K562 (cell line): Measurements from ENCODE around the gene IP6K1. TPM values are rescaled to one million over a fixed set of nuclear protein-coding genes. Genes with fewer than 3 reads are reported as not detected.
"Not testable (repeated sequence)": the region's sequence is repeated elsewhere in the genome, so short reads cannot be mapped to it uniquely, and the experiment has no call there.

ENCODE experiments used
- ATAC-seq: fragments of 200-7000 bp; cut with Tn5 transposase; 3 replicates; pipeline ENCODE4 v1.9.1; 2020; ENCODE audit warnings: moderate library complexity
- BruUV-seq: library from RNA; stranded (reverse); fragments of 400-500 nt; replicated peaks from 2 replicates; lab custom pipeline; 2021; lab: Mats Ljungman, UMichigan
- CTCF ChIA-PET: fragments of 300-600 bp; formaldehyde crosslinking; extraction: SDS; loops from one replicate; lab custom pipeline; 2021; ENCODE audit warnings: low intra/inter-chr PET ratio; lab: Yijun Ruan, JAX
- POLR2A ChIA-PET: fragments of 300-600, 350-650 bp; sonication (Branson Sonifier 250); formaldehyde crosslinking; extraction: SDS; loops from one replicate; lab custom pipeline; 2021; ENCODE audit warnings: antibody characterized with exemption, inconsistent platforms; lab: Yijun Ruan, JAX
- DNase-seq, 4 experiments: peaks; one replicate each; pipeline versions ENCODE4 v3.0.0 to v3.0.0-alpha.2; 2011 to 2018; ENCODE audit warnings: low spot score in 3 of 4, mixed read lengths in 3 of 4; ENCODE audit errors: extremely low read depth in 1 of 4
- FAIRE-seq: peaks from 2 replicates; lab custom pipeline; 2011; peaks lifted over from hg19 to GRCh38; lab: Jason Lieb, UNC
- H2AFZ ChIP-seq: 2 replicates; pipeline ENCODE4 v1.6.0; 2011; ENCODE audit warnings: low read depth, low read length, control low read depth, inconsistent platforms
- H3K27ac ChIP-seq: fragments of 200-600 bp; 3 replicates; pipeline ENCODE4 v1.8.0; 2011; ENCODE audit warnings: low read depth, mild to moderate bottlenecking, control low read depth, inconsistent platforms, low read length, moderate library complexity, mixed read lengths; ENCODE audit errors: extremely low read depth
- H3K27me3 ChIP-seq, 2 experiments: fragments of 300-600 bp in 1 of 2; 2 replicates in 1 of 2; 3 replicates in 1 of 2; pipeline versions ENCODE4 v1.6.0 to v1.8.0; 2011; ENCODE audit warnings: inconsistent platforms in 2 of 2, low read length in 2 of 2, mild to moderate bottlenecking in 1 of 2, mixed read lengths in 1 of 2, moderate library complexity in 1 of 2; ENCODE audit not compliant: control insufficient read depth in 2 of 2, insufficient read depth in 2 of 2
- H3K36me3 ChIP-seq: fragments of 300-600 bp; 3 replicates; pipeline ENCODE4 v1.8.0; 2011; ENCODE audit warnings: mild to moderate bottlenecking, low read length, inconsistent platforms; ENCODE audit not compliant: control insufficient read depth, insufficient read depth
- H3K4me1 ChIP-seq, 2 experiments: fragments of 200-600 bp in 1 of 2; replicated peaks in 1 of 2; 2 replicates in 1 of 2; 3 replicates in 1 of 2; pipeline versions ENCODE4 v1.5.1 to v1.8.0; 2011; ENCODE audit warnings: inconsistent platforms in 2 of 2, low read length in 2 of 2, mild to moderate bottlenecking in 1 of 2, mixed read lengths in 1 of 2, moderate library complexity in 1 of 2; ENCODE audit not compliant: control insufficient read depth in 2 of 2, insufficient read depth in 2 of 2
- H3K4me2 ChIP-seq: 2 replicates; pipeline ENCODE4 v1.6.1; 2011; ENCODE audit warnings: low read length, control low read depth, inconsistent platforms, mixed read lengths; ENCODE audit not compliant: insufficient read depth
- H3K4me3 ChIP-seq: fragments of 200-600 bp; sonication (generic), shearing (Covaris generic); 2 replicates; pipeline ENCODE4 v1.5.1; 2016; ENCODE audit warnings: control low read depth, inconsistent platforms
- H3K79me2 ChIP-seq: fragments of 200-600 bp; 3 replicates; pipeline ENCODE4 v1.8.0; 2011; ENCODE audit warnings: low read length, inconsistent platforms; ENCODE audit not compliant: control insufficient read depth, insufficient read depth
- H3K9ac ChIP-seq, 2 experiments: 2 replicates each; pipeline versions ENCODE4 v1.6.0 to v1.6.1; 2011; ENCODE audit warnings: low read depth in 2 of 2, low read length in 2 of 2, control low read depth in 1 of 2, inconsistent platforms in 1 of 2, mild to moderate bottlenecking in 1 of 2, mixed read lengths in 1 of 2; ENCODE audit not compliant: insufficient read depth in 1 of 2
- H3K9me1 ChIP-seq: one replicate; pipeline ENCODE4 v1.6.0; 2011; ENCODE audit warnings: inconsistent platforms, mild to moderate bottlenecking, low read length, moderate library complexity; ENCODE audit not compliant: control insufficient read depth, insufficient read depth
- H3K9me3 ChIP-seq: replicated peaks from 2 replicates; pipeline ENCODE4 v1.5.1; 2011; ENCODE audit warnings: low read depth, low read length, inconsistent platforms; ENCODE audit not compliant: control insufficient read depth, insufficient read depth
- H4K20me1 ChIP-seq: replicated peaks from 2 replicates; pipeline ENCODE4 v1.6.1; 2011; ENCODE audit warnings: low read length, inconsistent platforms, mixed read lengths; ENCODE audit not compliant: control insufficient read depth, insufficient read depth
- ETS1 ChIP-seq: conservative IDR thresholded peaks from 2 replicates; pipeline ENCODE4 v1.6.1; 2011; ENCODE audit warnings: low read depth, mild to moderate bottlenecking, low read length; ENCODE audit not compliant: control insufficient read depth
- FIP1L1 ChIP-seq: fragments of 200-400 bp; formaldehyde crosslinking; IDR thresholded peaks from 2 replicates; pipeline ENCODE4 v1.6.1; 2018; ENCODE audit warnings: mild to moderate bottlenecking, low read depth, low read length; ENCODE audit not compliant: poor library complexity, severe bottlenecking
- HCFC1 ChIP-seq: IDR thresholded peaks from 2 replicates; pipeline ENCODE4 v1.6.1; 2012; ENCODE audit warnings: low read depth, low read length, improper control_type of control experiment
- HMGXB4 ChIP-seq: sonication (generic); formaldehyde crosslinking; IDR thresholded peaks from 2 replicates; pipeline ENCODE4 v1.8.1; 2023; ENCODE audit warnings: mild to moderate bottlenecking, missing genetic modification reagents
- SRSF7 ChIP-seq: fragments of 200-400 bp; formaldehyde crosslinking; optimal IDR thresholded peaks from 2 replicates; pipeline ENCODE3; 2017; ENCODE audit warnings: mild to moderate bottlenecking, low read depth, low read length
- VEZF1 ChIP-seq: fragments of 200-800 bp; sonication (Bioruptor generic); IDR thresholded peaks from 2 replicates; pipeline ENCODE4 v1.6.1; 2017; ENCODE audit warnings: missing genetic modification characterization, missing compliant biosample characterization
- ZNF24 ChIP-seq: fragments of 450-650 bp; IDR thresholded peaks from 2 replicates; pipeline ENCODE4 v1.6.1; 2016
- WGBS: fragments of 100-300 bp; shearing (Covaris generic); methylation state at CpG from one replicate; pipeline ENCODE4 v1.1.6; 2016; ENCODE audit warnings: low coverage, mixed read lengths; ENCODE audit not compliant: insufficient coverage; ENCODE audit errors: missing lambda C conversion rate; 5-methylcytosine and 5-hydroxymethylcytosine counted together
- in situ Hi-C: fragments of 300-500 bp; cut with MboI; formaldehyde crosslinking; loops from 4 replicates; pipeline ENCODE4 v1.15.0; 2018; ENCODE audit warnings: inconsistent platforms, mixed read lengths
- intact Hi-C: fragments of 100-400 bp; cut with micrococcal nuclease; formaldehyde crosslinking; loops from 2 replicates; pipeline ENCODE4 v1.14.2; 2022
- polyA plus RNA-seq, 8 experiments: library from polyadenylated mRNA; depleted of rRNA in 4 of 8; stranded (reverse) in 5 of 8; unstranded in 3 of 8; fragments of >200 nt; fragmentation: Nextera tagmentation in 2 of 8; fragmentation: Illumina TruSeq in 1 of 8; extraction: Ambion mirVana in 2 of 8; extraction: Trizol in 1 of 8; gene quantifications; 2 replicates each; pipeline versions ENCODE4 v1.2.1 to v1.2.3, GENCODE V29; 2011 to 2014; ENCODE audit warnings: inconsistent platforms in 1 of 8, missing spikeins in 1 of 8
- total RNA-seq, 7 experiments: library from RNA; depleted of rRNA in 6 of 7; stranded (reverse); fragments of >200 nt in 6 of 7; fragmentation: Illumina TruSeq in 2 of 7; extraction: Trizol in 2 of 7; gene quantifications; 2 replicates each; pipeline versions ENCODE4 v1.2.1 to v1.2.3, GENCODE V29; 2011 to 2021; ENCODE audit warnings: low replicate concordance in 1 of 7

IP6K1 gene
- total and polyA plus RNA-seq, 9 of the 15 experiments (the other 6 are each of a cell fraction or from before 2014, with no cell fraction given): 0.46 to 29.2 (median 13.1) TPM

GRCh38 chr3:49780975-49781365 is 5.4 kb downstream of the IP6K1 start:
- peaks cover 52% of the 10 kb centered on the region; the same call in 2 of the 3 replicates for H3K36me3 ChIP-seq
- H2AFZ ChIP-seq, BruUV-seq, H3K27me3 ChIP-seq, H3K9me1 ChIP-seq, H3K4me2 ChIP-seq, intact Hi-C loops, CTCF ChIA-PET, H3K9ac ChIP-seq, in situ Hi-C loops, FAIRE-seq, H3K4me3 ChIP-seq, H3K9me3 ChIP-seq, POLR2A ChIA-PET, H4K20me1 ChIP-seq, DNase-seq, ATAC-seq, H3K27ac ChIP-seq, H3K4me1 ChIP-seq: not testable (repeated sequence)
- 86% methylated on average over 8 of the region's 9 CpGs for WGBS
- H3K79me2 ChIP-seq: peaks cover 80% of the 10 kb centered on the region

GRCh38 chr3:49780080-49780974 is 6.0 kb downstream of the IP6K1 start:
- CTCF ChIA-PET: no interaction called here

More at GRCh38 chr3:49780080-49780974, 6.0 kb downstream of the IP6K1 start:
- POLR2A ChIA-PET: interaction anchor here (0.9 kb wide), 1 partner anchor 21 kb away, joined by 3 read pairs; no protein-coding TSS in a partner anchor
- Histone ChIP-seq H3K4me2 (no peak overlapping the region), H4K20me1 (0 out of 2 replicates have a peak, but pooled peaks cover 3% of the 10 kb centered on the region), H3K27me3 (no peaks in the 10 kb centered on the region), H3K27ac (no peak overlapping the region), H3K79me2 (peaks cover 78% of the 10 kb centered on the region), H2AFZ (no peak overlapping the region), H3K4me3 (no peak overlapping the region), H3K36me3 (peaks cover 59% of the 10 kb centered on the region; the same call in 2 of the 3 replicates)
- 71% methylated on average over 4 of the region's 4 CpGs for WGBS
- intact Hi-C loops: no loop called here
- BruUV-seq: TSS peak; percentile 1
- FAIRE-seq (no peak), DNase-seq (no peak)
- TF ChIP-seq ETS1 (no peak), ZNF24 (no peak), VEZF1 (CRISPR knock-in tag) (no peak), HMGXB4 (no peak), SRSF7 (no peak), HCFC1 (no peak), FIP1L1 (no peak)
- TF ChIP-seq, all 486 proteins: peak for 0
- H3K9me1 ChIP-seq: no peaks in the 10 kb centered on the region
- ATAC-seq: 0 out of 3 replicates have a peak, but pooled peaks have one; percentile 21
- in situ Hi-C loops: no loop called here
- peaks cover 0 to 3% of the 10 kb centered on the region in 2 experiments; a peak in 4 of 5 replicates for H3K4me1 ChIP-seq
- no peak overlapping the region for H3K9ac ChIP-seq
- H3K9me3 ChIP-seq: no peaks in the 10 kb centered on the region
